Measurements from ENCODE around the gene SPTAN1.

- TF ChIP-seq, protein P1, sequence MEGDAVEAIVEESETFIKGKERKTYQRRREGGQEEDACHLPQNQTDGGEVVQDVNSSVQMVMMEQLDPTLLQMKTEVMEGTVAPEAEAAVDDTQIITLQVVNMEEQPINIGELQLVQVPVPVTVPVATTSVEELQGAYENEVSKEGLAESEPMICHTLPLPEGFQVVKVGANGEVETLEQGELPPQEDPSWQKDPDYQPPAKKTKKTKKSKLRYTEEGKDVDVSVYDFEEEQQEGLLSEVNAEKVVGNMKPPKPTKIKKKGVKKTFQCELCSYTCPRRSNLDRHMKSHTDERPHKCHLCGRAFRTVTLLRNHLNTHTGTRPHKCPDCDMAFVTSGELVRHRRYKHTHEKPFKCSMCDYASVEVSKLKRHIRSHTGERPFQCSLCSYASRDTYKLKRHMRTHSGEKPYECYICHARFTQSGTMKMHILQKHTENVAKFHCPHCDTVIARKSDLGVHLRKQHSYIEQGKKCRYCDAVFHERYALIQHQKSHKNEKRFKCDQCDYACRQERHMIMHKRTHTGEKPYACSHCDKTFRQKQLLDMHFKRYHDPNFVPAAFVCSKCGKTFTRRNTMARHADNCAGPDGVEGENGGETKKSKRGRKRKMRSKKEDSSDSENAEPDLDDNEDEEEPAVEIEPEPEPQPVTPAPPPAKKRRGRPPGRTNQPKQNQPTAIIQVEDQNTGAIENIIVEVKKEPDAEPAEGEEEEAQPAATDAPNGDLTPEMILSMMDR (IDR thresholded peaks at IDR 0.05) = no peak
- TF ChIP-seq POLR2A (IDR thresholded peaks at IDR 0.05) = no peak
Observed at GRCh38 chr9:128603697-128604096, 51.3 kb downstream of the SPTAN1 start.

Data from testis (tissue), 2 donors.